H1 (cell line): ENCODE results near the gene COL5A1. TPM values are rescaled to one million over a fixed set of nuclear protein-coding genes. Genes with fewer than 3 reads are reported as not detected.

Source experiments
- JUN ChIP-seq: IDR thresholded peaks from 2 replicates; pipeline ENCODE4 v1.6.1; 2011; ENCODE audit warnings: low read depth, mild to moderate bottlenecking, improper control_type of control experiment, low read length
- MAFK ChIP-seq: IDR thresholded peaks from 2 replicates; pipeline ENCODE4 v1.6.1; 2012; ENCODE audit warnings: low read depth, mild to moderate bottlenecking, improper control_type of control experiment, low read length
- RXRA ChIP-seq: IDR thresholded peaks from 2 replicates; pipeline ENCODE4 v1.6.1; 2011; ENCODE audit warnings: low read depth, mild to moderate bottlenecking, low read length, moderate library complexity; ENCODE audit not compliant: insufficient read depth
- SIN3A ChIP-seq, 2 experiments: IDR thresholded peaks in 1 of 2; conservative IDR thresholded peaks in 1 of 2; 2 replicates each; pipeline ENCODE4 v1.6.1; 2011 to 2012; ENCODE audit warnings: low read length in 2 of 2, improper control_type of control experiment in 1 of 2, low read depth in 1 of 2, mild to moderate bottlenecking in 1 of 2
- polyA plus RNA-seq, 7 experiments: library from polyadenylated mRNA; depleted of rRNA in 3 of 7; stranded (reverse) in 5 of 7; unstranded in 2 of 7; fragments of >200 nt in 5 of 7; fragments of 200-250 nt in 2 of 7; gene quantifications; 1 replicate in 5 of 7; 2 replicates in 1 of 7; 4 replicates in 1 of 7; pipeline versions ENCODE4 v1.2.1 to v1.2.3, GENCODE V29; 2011 to 2013; ENCODE audit warnings: missing spikeins in 2 of 7, mixed read lengths in 2 of 7
- total RNA-seq: library from RNA; stranded (reverse); fragmentation: NEBNext Ultra II Directional; extraction: Animal tissue kit (Norgen Biotek cat#: 25700); gene quantifications from 2 replicates; pipeline ENCODE4 v1.2.1, GENCODE V29; 2021

Gene COL5A1
- total and polyA plus RNA-seq, 2 of the 8 experiments (the other 6 are each of a cell fraction or from before 2014, with no cell fraction given), result 3.8 to 12.0 TPM

DNA sequence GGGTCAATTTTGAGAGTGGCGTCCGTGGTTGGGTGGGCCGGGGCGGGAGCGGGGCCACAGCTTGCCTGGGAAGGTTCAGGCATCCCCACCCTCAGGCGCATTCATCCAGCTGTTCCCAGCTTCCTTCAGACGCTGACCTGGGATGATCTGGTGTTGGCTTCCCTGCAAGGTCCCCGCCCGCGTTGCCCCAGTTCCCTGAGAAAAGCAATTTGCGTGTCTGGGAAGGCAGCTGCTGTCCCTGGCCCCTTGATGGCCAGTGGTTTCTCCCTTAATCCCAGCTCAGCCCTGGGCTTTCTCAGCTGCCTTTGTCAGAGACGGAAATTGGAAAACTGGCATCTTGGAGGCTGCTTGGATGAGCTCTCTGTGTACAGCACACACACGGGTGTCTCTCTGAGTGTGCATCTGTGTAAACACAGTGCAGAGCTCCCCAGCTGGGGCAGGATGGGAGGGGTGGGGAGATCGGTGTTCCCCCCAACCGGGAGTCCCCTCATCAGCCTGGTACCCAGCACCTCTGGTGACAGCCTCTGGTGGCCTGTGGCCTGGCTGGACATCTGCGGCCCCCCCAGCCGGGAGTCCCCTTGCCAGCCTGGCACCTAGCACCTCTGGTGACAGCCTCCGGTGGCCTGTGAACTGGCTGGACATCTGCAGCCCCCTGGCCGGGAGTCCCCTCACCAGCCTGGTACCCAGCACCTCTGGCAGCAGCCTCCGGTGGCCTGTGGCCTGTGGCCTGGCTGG is 94.0 kb downstream of the COL5A1 start (continued):
- TF ChIP-seq MAFK (no peak), SIN3A (conservative IDR thresholded peaks at IDR 0.05 in 1 of 2, IDR thresholded peaks at IDR 0.05 in 1 of 2; ENCODE audit: low read depth in 1 of 2, low read length in 2 of 2) (no peak), JUN (no peak), RXRA (no peak)
- TF ChIP-seq, all 59 proteins: peak for 0
